Measurements from ENCODE around the gene SPAG9.

Gene SPAG9

DNA sequence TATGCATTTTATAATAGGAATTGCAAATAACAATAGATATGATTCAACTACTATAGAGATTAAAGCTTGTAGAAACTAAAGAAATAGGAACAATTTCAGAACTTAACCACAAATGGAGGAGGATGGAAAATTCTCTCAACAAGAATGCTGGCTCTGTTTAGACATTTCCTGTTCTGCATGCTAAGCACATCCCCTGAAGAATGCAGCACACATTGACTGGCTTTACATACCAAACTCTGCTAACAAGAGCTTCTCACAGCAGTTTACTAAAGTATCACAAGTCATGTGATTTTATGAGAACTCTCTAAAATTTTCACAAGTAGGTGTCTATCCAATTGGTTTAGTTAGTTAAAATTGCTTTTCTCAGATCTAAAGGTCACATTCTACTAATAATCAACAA is 85.2 kb downstream of the SPAG9 start:
- DNase-seq (ENCODE audit: low read depth in 2 of 2): peak; percentile 79 to 83

GRCh38 chr17:51034800-51035199 is 85.9 kb downstream of the SPAG9 start:
- DNase-seq (ENCODE audit: low read depth in 2 of 2): no peak

DNA sequence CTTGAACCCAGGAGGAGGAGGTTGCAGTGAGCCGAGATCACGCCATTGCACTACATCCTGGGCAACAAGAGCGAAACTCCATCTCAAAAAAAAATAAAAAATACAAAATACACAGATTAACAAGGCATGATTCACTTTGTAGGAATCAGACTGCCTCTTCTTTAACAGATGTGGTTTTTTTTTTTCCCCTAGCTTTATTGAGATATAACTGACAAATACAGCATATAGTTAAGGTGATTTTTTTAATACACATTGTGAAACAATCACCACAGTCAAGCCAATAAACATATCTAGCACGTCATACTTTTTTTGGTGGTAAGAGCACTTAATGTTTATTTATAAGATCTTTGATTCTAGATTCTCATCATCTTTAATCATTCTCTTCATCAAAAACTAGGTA is 87.8 kb downstream of the SPAG9 start:
- no peak for DNase-seq (ENCODE audit: low read depth in 2 of 2)

DNA sequence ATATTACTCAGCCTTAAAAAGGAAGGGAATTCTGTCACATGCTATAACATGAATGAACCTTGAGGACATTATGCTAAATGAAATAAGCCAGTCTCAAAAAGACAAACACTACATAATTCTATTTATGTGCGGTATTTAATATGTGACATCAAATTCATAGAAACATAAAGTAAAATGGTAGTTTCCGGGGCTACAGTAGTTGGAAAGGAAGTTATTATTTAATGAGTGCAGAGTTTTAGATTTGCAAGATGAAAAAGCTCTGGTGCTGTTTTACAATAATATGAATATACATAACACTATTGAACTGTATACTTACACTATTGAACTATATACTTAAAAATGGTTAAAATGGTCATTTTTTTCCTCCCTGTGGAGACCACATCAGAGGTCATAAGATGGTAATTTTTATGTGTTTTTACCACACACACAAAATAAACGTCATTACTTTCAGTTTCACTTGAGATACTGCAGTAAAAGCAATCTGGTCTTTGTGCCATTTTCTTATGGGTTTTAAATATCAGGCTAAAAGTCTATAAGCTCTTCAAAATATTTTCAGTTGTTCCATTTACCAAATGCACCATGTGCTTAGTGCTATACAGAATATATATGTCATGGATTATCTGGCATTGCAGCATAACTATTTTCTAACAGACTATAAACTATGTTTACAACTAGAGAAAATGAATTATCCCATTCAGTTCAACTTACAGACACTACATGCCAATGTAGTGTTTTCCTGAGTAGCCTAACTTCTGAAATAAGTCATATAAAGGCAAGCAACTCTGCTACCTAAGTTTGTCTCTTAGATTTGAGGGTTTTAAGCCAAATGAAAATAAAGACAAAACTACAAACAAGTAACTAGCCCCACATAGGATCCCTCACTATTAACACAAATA is 90.9 kb downstream of the SPAG9 start:
- no peak for DNase-seq (ENCODE audit: low read depth in 2 of 2)

DNA sequence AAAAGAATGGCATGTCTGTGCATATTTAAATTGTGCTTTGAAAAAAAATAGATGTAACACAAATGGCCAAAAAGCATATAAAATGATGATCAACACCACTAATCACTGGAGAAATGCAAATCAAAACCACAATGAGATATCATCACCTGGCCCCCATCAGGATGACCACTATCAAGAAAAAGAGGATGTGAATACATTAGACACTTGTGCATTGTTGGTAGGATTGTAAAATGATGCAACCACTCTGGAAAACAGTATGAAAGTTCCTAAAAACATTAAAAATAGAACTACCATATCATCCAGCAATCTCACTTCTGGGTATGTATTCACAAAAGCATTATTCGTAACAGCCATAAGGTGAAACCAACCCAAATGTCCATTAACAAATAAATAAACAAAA is 91.5 kb downstream of the SPAG9 start:
- no peak for DNase-seq (ENCODE audit: low read depth in 2 of 2)

DNA sequence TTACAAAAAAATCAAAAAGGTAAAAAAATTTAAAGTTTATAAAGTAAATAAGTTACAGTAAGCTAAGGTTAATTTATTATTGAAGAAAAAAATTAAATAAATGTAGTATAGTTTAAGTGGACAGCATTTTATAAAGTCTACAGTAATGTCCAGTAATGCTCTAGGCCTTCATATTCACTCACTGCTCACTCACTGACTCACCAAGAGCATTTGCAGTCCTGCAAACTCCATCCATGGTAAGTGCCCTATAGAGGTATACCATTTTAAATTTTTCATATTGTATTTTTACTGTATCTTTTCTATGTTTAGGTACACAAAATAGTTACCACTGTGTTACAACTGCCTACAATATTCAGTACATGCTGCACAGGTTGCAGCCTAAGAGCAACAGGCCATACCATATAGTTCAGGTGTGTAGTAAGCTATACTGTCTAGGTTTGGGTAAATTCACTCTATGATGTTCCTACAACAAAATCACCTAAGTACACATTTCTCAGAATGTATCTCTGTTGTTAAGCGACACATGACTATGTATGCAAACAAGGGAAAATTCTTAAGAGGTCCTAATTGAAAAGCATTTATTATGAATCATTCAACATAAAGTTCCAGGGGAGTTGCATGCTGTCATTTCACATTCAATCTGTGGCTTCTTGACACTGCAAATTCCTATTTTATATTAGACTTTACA is 92.3 kb downstream of the SPAG9 start:
- DNase-seq (ENCODE audit: low read depth in 2 of 2): no peak

DNA sequence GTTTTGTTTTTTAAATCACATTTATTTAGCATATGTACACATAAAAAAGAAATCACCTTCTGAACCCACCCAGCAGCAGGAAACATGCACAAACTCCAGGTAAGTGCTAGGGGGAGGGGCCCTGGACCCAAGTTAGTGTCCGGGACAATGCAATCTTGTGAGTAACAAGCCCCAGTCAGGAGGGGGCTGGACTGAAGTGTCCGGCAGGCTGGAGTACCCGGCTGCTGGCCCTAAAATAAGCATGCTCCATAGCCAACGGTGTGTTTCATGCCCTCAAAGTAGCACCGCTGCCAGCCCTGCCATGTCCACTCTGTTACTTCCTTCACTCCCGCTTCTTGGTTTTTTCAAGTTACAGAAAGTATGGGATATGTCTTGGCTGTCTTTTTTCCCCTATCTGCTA is 102.1 kb downstream of the SPAG9 start:
- no peak for DNase-seq (ENCODE audit: low read depth in 2 of 2)

DNA sequence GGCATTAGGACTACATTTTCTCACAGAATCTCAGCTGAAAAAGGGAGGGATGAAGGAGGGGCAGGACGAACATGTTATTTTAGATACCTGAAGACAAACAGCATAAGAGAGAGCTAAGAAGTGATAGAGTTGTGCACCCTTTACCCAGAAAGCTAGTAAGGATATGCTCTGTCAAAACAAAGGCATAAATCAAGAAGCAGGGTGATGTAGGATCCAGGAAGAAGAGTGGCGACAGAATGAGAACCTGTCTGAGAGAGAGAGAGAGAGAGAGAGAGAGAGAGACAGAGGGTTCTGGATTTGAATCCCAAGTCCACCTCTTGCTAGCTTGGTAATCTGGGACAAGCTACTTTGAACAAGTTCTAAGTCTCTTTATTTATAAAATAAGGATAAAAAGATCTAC is 103.4 kb downstream of the SPAG9 start:
- no peak for DNase-seq (ENCODE audit: low read depth in 2 of 2)

GRCh38 chr17:51016099-51016498 is 104.6 kb downstream of the SPAG9 start:
- DNase-seq (ENCODE audit: low read depth in 2 of 2): no peak

GRCh38 chr17:51015145-51015558 is 105.5 kb downstream of the SPAG9 start:
- DNase-seq (ENCODE audit: low read depth in 2 of 2): peak; percentile 20 to 23

- no peak for DNase-seq (ENCODE audit: low read depth in 2 of 2)
Measured at GRCh38 chr17:51014129-51014528, 106.5 kb downstream of the SPAG9 start.

DNA sequence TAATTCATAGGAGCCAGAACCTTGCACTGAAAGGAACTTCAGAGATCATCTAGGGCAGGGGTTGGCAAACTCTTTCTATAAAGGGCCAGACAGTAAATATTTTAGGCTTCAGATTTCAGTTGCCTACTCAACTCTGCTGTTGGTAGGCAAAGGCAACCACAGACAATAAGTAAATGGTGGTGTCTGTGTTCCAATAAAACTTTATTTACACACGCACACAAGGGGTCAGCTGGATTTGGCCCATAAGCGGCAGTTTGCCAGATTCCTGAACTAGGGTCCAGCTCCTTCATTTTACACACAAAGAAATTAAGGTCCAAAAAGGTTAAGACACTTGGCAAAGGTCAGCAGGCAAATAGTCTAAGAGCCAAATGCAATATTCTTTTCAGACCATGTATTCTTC is 107.3 kb downstream of the SPAG9 start:
- DNase-seq (ENCODE audit: low read depth in 2 of 2): no peak

- DNase-seq (ENCODE audit: low read depth in 2 of 2): no peak
Measured at GRCh38 chr17:51012538-51012937, 108.1 kb downstream of the SPAG9 start.

DNA sequence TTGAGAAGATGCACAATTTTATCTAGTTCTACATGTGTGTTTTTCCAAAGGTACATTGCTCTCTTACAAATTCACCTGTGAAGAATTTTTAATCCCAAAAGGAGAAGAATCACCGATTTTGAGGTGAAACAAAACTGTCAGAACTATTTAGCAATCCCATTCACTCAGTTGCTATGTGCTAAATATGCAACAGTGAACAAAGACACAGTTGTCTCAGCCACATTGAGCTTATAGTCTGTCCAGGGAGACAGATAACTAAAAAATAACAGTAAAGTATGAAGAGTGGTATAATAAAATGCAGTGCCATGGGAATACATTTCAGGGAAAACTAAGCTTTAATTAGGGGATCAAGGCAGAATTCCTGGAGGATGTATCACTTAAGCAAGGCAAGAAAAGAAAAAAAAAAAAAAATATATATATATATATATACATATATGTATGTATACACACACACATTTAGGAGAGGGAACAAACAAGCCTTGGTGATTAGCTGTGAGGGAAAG is 110.4 kb downstream of the SPAG9 start:
- DNase-seq (ENCODE audit: low read depth in 2 of 2): peak in 1 of 2 experiments; percentile 18

GRCh38 chr17:51006601-51007000 is 114.1 kb downstream of the SPAG9 start:
- DNase-seq (ENCODE audit: low read depth in 2 of 2): no peak

GRCh38 chr17:51005768-51006167 is 114.9 kb downstream of the SPAG9 start:
- DNase-seq (ENCODE audit: low read depth in 2 of 2): no peak

- no peak for DNase-seq (ENCODE audit: low read depth in 2 of 2)
Measured at GRCh38 chr17:51004249-51004648, 116.4 kb downstream of the SPAG9 start.

- DNase-seq (ENCODE audit: low read depth in 2 of 2): peak; percentile 42 to 45
Measured at GRCh38 chr17:51000835-51001638, 119.6 kb downstream of the SPAG9 start.

DNA sequence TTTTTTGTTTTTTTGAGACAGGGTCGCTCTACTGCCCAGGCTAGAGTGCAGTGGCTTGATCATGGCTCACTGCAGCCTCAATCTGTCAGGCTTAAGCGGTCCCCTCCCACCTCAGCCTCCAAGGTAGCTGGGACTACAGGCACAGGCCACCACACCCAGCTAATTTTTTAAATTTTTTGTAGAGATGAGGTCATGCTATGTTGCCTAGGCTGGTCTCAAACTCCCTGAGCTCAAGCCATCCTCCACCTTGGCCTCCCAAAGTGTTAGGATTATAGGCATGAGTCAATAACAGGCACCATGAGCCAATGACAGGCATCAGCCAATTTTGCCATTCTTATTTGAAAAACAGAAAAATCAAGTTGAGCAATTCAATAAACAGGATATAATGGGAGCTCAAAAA is 125.0 kb downstream of the SPAG9 start:
- DNase-seq (ENCODE audit: low read depth in 2 of 2): no peak

- DNase-seq (ENCODE audit: low read depth in 2 of 2): no peak
Measured at GRCh38 chr17:50993544-50993943, 127.1 kb downstream of the SPAG9 start.

DNA sequence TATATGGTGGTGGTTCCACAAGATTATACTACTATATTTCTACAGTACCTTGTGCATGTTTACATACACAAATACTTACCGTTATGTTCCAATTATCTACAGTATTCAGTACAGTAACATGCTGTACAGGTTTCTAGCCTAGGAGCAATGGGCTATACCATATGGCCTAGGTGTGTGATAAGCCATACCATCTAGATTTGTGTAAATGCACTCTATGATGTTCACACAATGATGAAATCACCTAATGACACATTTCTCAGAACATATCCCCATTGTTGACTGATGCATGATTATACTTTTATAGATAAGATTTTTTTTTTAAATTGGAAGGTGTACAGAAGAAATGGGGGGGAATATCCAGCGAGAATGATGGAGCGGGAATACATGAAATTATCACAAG is 131.5 kb downstream of the SPAG9 start:
- DNase-seq (ENCODE audit: low read depth in 2 of 2): no peak

GRCh38 chr17:50988427-50988826 is 132.2 kb downstream of the SPAG9 start:
- no peak for DNase-seq (ENCODE audit: low read depth in 2 of 2)

Data from fibroblast of skin of left quadriceps (primary cell).